NB4 (cell line): ENCODE measurements around the gene PPP2R5C.

Experiments
- CTCF ChIP-seq: IDR thresholded peaks from one replicate; pipeline ENCODE4 v1.5.1; 2012; ENCODE audit warnings: low read depth, low read length
- POLR2A ChIP-seq: IDR thresholded peaks from 2 replicates; pipeline ENCODE4 v1.6.1; 2011; ENCODE audit warnings: mild to moderate bottlenecking; ENCODE audit not compliant: insufficient read length; ENCODE audit errors: extremely low read depth
- TF ChIP-seq, protein P1 (sequence below): IDR thresholded peaks from 2 replicates; pipeline ENCODE4 v1.6.1; 2011; ENCODE audit warnings: low read depth, low read length

DNA sequence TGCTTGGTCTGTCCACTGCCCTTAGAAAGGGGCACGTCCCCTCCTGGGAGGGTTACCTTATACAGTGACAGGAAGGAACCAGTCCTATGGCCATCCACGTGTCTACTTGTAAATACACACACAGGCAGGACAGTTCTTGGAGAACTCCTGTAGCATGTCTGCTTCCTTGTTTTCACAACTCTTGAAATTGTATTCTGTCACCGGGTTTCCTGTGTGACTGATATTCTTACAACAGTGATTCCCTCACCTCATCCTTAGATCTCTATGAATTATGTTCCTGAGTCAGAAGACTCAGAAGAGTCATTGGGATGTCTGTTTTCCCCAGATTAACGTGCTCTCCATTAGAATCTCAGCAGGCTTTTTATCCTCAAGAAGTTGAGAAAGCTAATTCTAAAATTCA is 158.8 kb downstream of the PPP2R5C start:
- TF ChIP-seq POLR2A (no peak), CTCF (no peak)
- TF ChIP-seq, protein P1, sequence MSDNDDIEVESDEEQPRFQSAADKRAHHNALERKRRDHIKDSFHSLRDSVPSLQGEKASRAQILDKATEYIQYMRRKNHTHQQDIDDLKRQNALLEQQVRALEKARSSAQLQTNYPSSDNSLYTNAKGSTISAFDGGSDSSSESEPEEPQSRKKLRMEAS: no peak
